ENCODE data around the gene GLT6D1.

GLT6D1 gene

GRCh38 chr9:135607401-135608293, 31.7 kb downstream of the GLT6D1 start:
- DNase-seq = no peak

- DNase-seq = no peak
Measured at GRCh38 chr9:135606885-135607259, 32.5 kb downstream of the GLT6D1 start.

- no peak for DNase-seq
Measured at GRCh38 chr9:135605238-135605781, 34.0 kb downstream of the GLT6D1 start.

GRCh38 chr9:135604437-135605237, 34.7 kb downstream of the GLT6D1 start:
- DNase-seq = peak; percentile 15

- peak; percentile 57 for DNase-seq
Measured at GRCh38 chr9:135602789-135603481, 36.4 kb downstream of the GLT6D1 start.

GRCh38 chr9:135601988-135602387, 37.4 kb downstream of the GLT6D1 start:
- DNase-seq = no peak

- peak; percentile 88 for DNase-seq
Measured at GRCh38 chr9:135600296-135600817, 39.0 kb downstream of the GLT6D1 start.

- no peak for DNase-seq
Measured at GRCh38 chr9:135596211-135596610, 43.1 kb downstream of the GLT6D1 start.

GRCh38 chr9:135592625-135593024, 46.7 kb downstream of the GLT6D1 start:
- DNase-seq = no peak

GRCh38 chr9:135592331-135592590, 47.1 kb downstream of the GLT6D1 start:
- DNase-seq = no peak

- DNase-seq = no peak
Measured at GRCh38 chr9:135591506-135592330, 47.6 kb downstream of the GLT6D1 start.

GRCh38 chr9:135590486-135591079, 48.8 kb downstream of the GLT6D1 start:
- no peak for DNase-seq

GRCh38 chr9:135589596-135590485, 49.5 kb downstream of the GLT6D1 start:
- no peak for DNase-seq

- no peak for DNase-seq
Measured at GRCh38 chr9:135588886-135589595, 50.3 kb downstream of the GLT6D1 start.

- DNase-seq = no peak
Measured at GRCh38 chr9:135588371-135588770, 51.0 kb downstream of the GLT6D1 start.

GRCh38 chr9:135587658-135588057, 51.7 kb downstream of the GLT6D1 start:
- DNase-seq = no peak

- DNase-seq = no peak
Measured at GRCh38 chr9:135586601-135587109, 52.7 kb downstream of the GLT6D1 start.

GRCh38 chr9:135584934-135585333, 54.4 kb downstream of the GLT6D1 start:
- DNase-seq = no peak

GRCh38 chr9:135584371-135584770, 55.0 kb downstream of the GLT6D1 start:
- DNase-seq = no peak

- no peak for DNase-seq
Measured at GRCh38 chr9:135583688-135584011, 55.7 kb downstream of the GLT6D1 start.
